A549 (cell line): ENCODE results near the gene RCSD1. TPM values are rescaled to one million over a fixed set of nuclear protein-coding genes. Genes with fewer than 3 reads are reported as not detected.

Experiments used
- ATAC-seq, 2 experiments: fragments of 200-7000 bp in 1 of 2; fragments of >200 bp in 1 of 2; cut with Nextera tagmentation in 1 of 2; cut with Tn5 transposase in 1 of 2; 3 replicates each; pipeline versions ENCODE4 v1.8.0 to v1.9.1; 2018 to 2020; ENCODE audit warnings: mild to moderate bottlenecking in 1 of 2, moderate library complexity in 1 of 2
- CTCF ChIA-PET: fragments of 300-600 bp; sonication (Branson Sonifier 250); formaldehyde crosslinking; extraction: SDS; loops from one replicate; lab custom pipeline; 2021; ENCODE audit warnings: antibody characterized with exemption, inconsistent platforms; lab: Yijun Ruan, JAX
- POLR2A ChIA-PET: fragments of 350-600 bp; formaldehyde crosslinking; extraction: SDS; loops from one replicate; lab custom pipeline; 2021; ENCODE audit warnings: antibody characterized with exemption, inconsistent platforms; lab: Yijun Ruan, JAX
- DNase-seq, 2 experiments: peaks; one replicate each; pipeline versions ENCODE4 v3.0.0 to v3.0.0-alpha.2; 2011 to 2016; ENCODE audit warnings: low read depth in 1 of 2, low spot score in 1 of 2
- FAIRE-seq: peaks from 2 replicates; lab custom pipeline; 2011; peaks lifted over from hg19 to GRCh38; lab: Jason Lieb, UNC
- H3K27ac ChIP-seq, 2 experiments: fragments of >200 bp; sonication (Bioruptor Twin); formaldehyde crosslinking; 3 replicates each; pipeline ENCODE4 v1.5.1; 2016 to 2017
- H3K4me1 ChIP-seq: fragments of >200 bp; sonication (Bioruptor Twin); formaldehyde crosslinking; 3 replicates; pipeline ENCODE4 v1.6.1; 2016
- H3K4me2 ChIP-seq: fragments of >200 bp; sonication (Bioruptor Twin); formaldehyde crosslinking; 3 replicates; pipeline ENCODE4 v1.6.1; 2016
- H3K4me3 ChIP-seq: fragments of >200 bp; sonication (Bioruptor Twin); formaldehyde crosslinking; 3 replicates; pipeline ENCODE4 v1.5.1; 2016
- H3K9me3 ChIP-seq: fragments of >200 bp; sonication (Bioruptor Twin); formaldehyde crosslinking; 3 replicates; pipeline ENCODE4 v1.6.1; 2016
- BCL3 ChIP-seq: fragments of >200 bp; sonication (Bioruptor Twin); formaldehyde crosslinking; IDR thresholded peaks from 3 replicates; pipeline ENCODE4 v1.6.1; 2016
- CBX2 ChIP-seq: fragments of 200-600 bp; sonication (generic); IDR thresholded peaks from 2 replicates; pipeline ENCODE4 v1.6.1; 2016; ENCODE audit warnings: low read depth, mild to moderate bottlenecking, borderline replicate concordance
- CBX8 ChIP-seq: fragments of 200-600 bp; sonication (generic); IDR thresholded peaks from 2 replicates; pipeline ENCODE4 v1.6.1; 2016
- CHD4 ChIP-seq: fragments of 200-600 bp; sonication (generic); IDR thresholded peaks from 2 replicates; pipeline ENCODE4 v1.6.1; 2016; ENCODE audit warnings: antibody characterized with exemption, mild to moderate bottlenecking, borderline replicate concordance
- E2F6 ChIP-seq: IDR thresholded peaks from 2 replicates; pipeline ENCODE4 v1.6.1; 2012; ENCODE audit warnings: low read depth, borderline replicate concordance
- EHF ChIP-seq: fragments of 250-450 bp; sonication (Bioruptor Pico); IDR thresholded peaks from 2 replicates; pipeline ENCODE4 v1.5.0; 2020; ENCODE audit warnings: mild to moderate bottlenecking
- ESRRA ChIP-seq: fragments of 150-350 bp; IDR thresholded peaks from 2 replicates; pipeline ENCODE4 v1.6.1; 2014; ENCODE audit warnings: mild to moderate bottlenecking, low read length, borderline replicate concordance
- FOSL2 ChIP-seq, 2 experiments: fragments of 450-650 bp in 1 of 2; fragments of >200 bp in 1 of 2; sonication (Bioruptor Twin) in 1 of 2; formaldehyde crosslinking; IDR thresholded peaks; 2 replicates each; pipeline versions ENCODE4 v1.5.0 to v1.6.1; 2016 to 2020; ENCODE audit warnings: mild to moderate bottlenecking in 1 of 2, moderate library complexity in 1 of 2
- FOXS1 ChIP-seq: fragments of 250-450 bp; sonication (Bioruptor Pico); IDR thresholded peaks from 2 replicates; pipeline ENCODE4 v1.5.0; 2020; ENCODE audit warnings: mild to moderate bottlenecking, moderate library complexity
- GATA3 ChIP-seq: IDR thresholded peaks from 2 replicates; pipeline ENCODE4 v1.6.1; 2012; ENCODE audit warnings: borderline replicate concordance
- HEYL ChIP-seq: fragments of 250-450 bp; sonication (Bioruptor Pico); IDR thresholded peaks from 2 replicates; pipeline ENCODE4 v1.8.0; 2021; ENCODE audit warnings: mild to moderate bottlenecking, moderate library complexity
- JUNB ChIP-seq: fragments of >200 bp; sonication (Bioruptor Twin); formaldehyde crosslinking; IDR thresholded peaks from 2 replicates; pipeline ENCODE4 v1.6.1; 2016
- MAZ ChIP-seq: fragments of 150-350 bp; IDR thresholded peaks from 2 replicates; pipeline ENCODE4 v1.6.1; 2014; ENCODE audit warnings: antibody characterized with exemption, low read depth, low read length, borderline replicate concordance
- NPAS2 ChIP-seq: fragments of 250-450 bp; sonication (Bioruptor Pico); IDR thresholded peaks from 2 replicates; pipeline ENCODE4 v1.8.0; 2022; ENCODE audit warnings: mild to moderate bottlenecking, moderate library complexity, borderline replicate concordance
- RARB ChIP-seq: fragments of 250-450 bp; sonication (Bioruptor Pico); IDR thresholded peaks from 2 replicates; pipeline ENCODE4 v1.8.0; 2021; ENCODE audit warnings: mild to moderate bottlenecking, moderate library complexity
- RFX5 ChIP-seq: fragments of 450-650 bp; IDR thresholded peaks from 2 replicates; pipeline ENCODE4 v1.7.1; 2014; ENCODE audit warnings: antibody characterized with exemption, mild to moderate bottlenecking, moderate library complexity
- SMC3 ChIP-seq: fragments of >200 bp; sonication (Bioruptor Twin); formaldehyde crosslinking; IDR thresholded peaks from 3 replicates; pipeline ENCODE4 v1.6.1; 2018; ENCODE audit warnings: inconsistent platforms
- ZFP36 ChIP-seq: fragments of 450-650 bp; IDR thresholded peaks from 2 replicates; pipeline ENCODE4 v1.6.1; 2014; ENCODE audit warnings: borderline replicate concordance; ENCODE audit not compliant: partially characterized antibody
- ZSCAN20 ChIP-seq: fragments of 250-450 bp; sonication (Bioruptor Pico); IDR thresholded peaks from 2 replicates; pipeline ENCODE4 v1.8.0; 2022; ENCODE audit warnings: mild to moderate bottlenecking, moderate library complexity
- WGBS: methylation state at CpG from one replicate; pipeline ENCODE4 v1.1.6; 2017; ENCODE audit errors: missing lambda C conversion rate; 5-methylcytosine and 5-hydroxymethylcytosine counted together
- polyA plus RNA-seq, 4 experiments: library from polyadenylated mRNA; depleted of rRNA in 3 of 4; stranded (reverse); fragments of >200 nt; fragmentation: RNase III in 1 of 4; extraction: RNeasy Plus Mini Kit Qiagen cat#74134 plus additional on column Dnase treatment in 1 of 4; gene quantifications; 2 replicates in 3 of 4; 3 replicates in 1 of 4; pipeline ENCODE4 v1.2.3, GENCODE V29; 2011 to 2017
- TF ChIP-seq, protein P1 (sequence below): fragments of 250-450 bp; sonication (Bioruptor Pico); IDR thresholded peaks from 2 replicates; pipeline ENCODE4 v1.5.0; 2020; ENCODE audit warnings: low read depth, mild to moderate bottlenecking, moderate library complexity
- TF ChIP-seq, protein P2 (sequence below): IDR thresholded peaks from 2 replicates; pipeline ENCODE4 v1.6.1; 2012

RCSD1 gene
- polyA plus RNA-seq, 2 of the 4 experiments (the other 2 are of a cell fraction): not detected

DNA sequence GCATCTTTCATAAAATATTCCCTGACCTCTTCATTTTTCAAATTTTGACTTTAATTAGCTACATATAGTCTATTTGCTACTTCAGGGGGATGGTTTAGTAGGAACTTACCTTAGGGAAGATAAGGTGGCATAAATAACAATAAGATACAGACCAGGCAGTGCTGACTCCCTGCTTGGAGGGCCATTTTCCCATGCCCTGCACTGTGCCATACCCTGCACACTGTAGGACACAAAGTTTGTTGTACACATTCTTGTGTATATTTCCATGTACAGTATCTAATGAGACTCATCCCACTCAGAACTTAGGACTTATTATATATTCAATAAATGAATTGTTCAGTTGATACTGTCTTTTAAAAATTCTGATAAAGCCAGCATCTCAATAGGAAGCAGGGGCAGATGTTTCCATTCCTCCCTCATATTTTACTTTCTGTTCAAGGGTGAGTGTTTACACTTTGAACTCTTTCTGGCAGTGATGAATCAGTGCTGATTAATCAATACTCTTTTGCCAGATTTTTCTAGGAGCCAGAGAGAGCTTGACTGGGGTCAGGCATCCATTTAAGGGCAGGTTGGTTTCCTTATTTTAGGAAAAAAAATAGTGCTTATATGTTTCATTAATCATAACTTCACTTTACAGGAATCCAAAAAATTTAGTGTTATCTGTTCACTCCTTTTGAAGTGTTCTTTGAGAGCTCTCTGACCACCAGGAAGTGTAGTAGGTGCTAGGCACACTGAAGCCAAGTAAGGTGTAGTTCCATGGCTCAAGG is 122.4 kb downstream of the RCSD1 start:
- Histone ChIP-seq H3K4me2 (peak overlapping the region; percentile 47), H3K9me3 (no peaks in the 10 kb centered on the region), H3K4me3 (no peak overlapping the region), H3K27ac (peak overlapping the region in 1 of 2 experiments; percentile 10; a peak in 2 of 6 replicates), H3K4me1 (peaks cover 63% of the 10 kb centered on the region)
- POLR2A ChIA-PET: no interaction called here
- CTCF ChIA-PET: interaction anchor here (2.1 kb wide), 1 partner anchor 10 kb away, joined by 5 read pairs; no protein-coding TSS in a partner anchor
- DNase-seq: no peak
- ATAC-seq: no peak
- TF ChIP-seq RFX5 (no peak), EHF (no peak), ZSCAN20 (CRISPR knock-in tag) (no peak), SMC3 (no peak), HEYL (CRISPR knock-in tag) (no peak), FOSL2 (IDR thresholded peaks at IDR 0.05) (no peak), FOSL2 (CRISPR knock-in tag; IDR thresholded peaks at IDR 0.05) (no peak), JUNB (no peak), BCL3 (no peak), GATA3 (no peak), E2F6 (no peak), CBX8 (no peak), RARB (CRISPR knock-in tag) (no peak), FOXS1 (no peak), NPAS2 (CRISPR knock-in tag) (no peak), MAZ (no peak), CBX2 (no peak), CHD4 (no peak), ZFP36 (no peak)
- TF ChIP-seq, protein P1, sequence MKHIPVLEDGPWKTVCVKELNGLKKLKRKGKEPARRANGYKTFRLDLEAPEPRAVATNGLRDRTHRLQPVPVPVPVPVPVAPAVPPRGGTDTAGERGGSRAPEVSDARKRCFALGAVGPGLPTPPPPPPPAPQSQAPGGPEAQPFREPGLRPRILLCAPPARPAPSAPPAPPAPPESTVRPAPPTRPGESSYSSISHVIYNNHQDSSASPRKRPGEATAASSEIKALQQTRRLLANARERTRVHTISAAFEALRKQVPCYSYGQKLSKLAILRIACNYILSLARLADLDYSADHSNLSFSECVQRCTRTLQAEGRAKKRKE (CRISPR knock-in tag): no peak
- TF ChIP-seq, protein P2, sequence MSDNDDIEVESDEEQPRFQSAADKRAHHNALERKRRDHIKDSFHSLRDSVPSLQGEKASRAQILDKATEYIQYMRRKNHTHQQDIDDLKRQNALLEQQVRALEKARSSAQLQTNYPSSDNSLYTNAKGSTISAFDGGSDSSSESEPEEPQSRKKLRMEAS: no peak
- no peak for FAIRE-seq

DNA sequence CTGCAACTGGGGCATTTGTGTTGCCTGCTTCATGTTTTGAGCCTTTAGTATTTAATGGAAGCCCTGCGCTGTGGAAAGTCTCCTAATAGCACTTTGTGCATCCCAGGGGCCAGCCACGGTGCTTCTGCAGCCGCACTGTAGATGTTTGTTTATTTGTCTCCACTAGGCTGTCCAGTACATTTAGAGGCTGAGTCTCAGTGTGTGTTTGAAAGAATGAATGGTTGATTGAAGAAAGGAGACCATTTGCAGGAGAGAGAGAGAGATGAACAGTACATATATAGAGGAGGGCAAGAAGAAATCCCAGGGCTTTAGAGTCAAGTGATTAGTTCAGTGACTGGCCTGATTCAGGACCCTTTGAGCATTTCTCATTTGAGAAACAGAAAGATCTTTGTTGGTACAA is 125.6 kb downstream of the RCSD1 start:
- ChIA-PET CTCF (interaction anchor here (0.6 to 1.2 kb wide), 2 partner anchors 13 to 869 kb away, joined by 3 read pairs; no protein-coding TSS in a partner anchor), POLR2A (no interaction called here)
- no peak for FAIRE-seq

More for the DNA sequence above, 125.6 kb downstream of the RCSD1 start:
- Histone ChIP-seq H3K4me1 (peaks cover 33% of the 10 kb centered on the region), H3K27ac (no peak overlapping the region), H3K4me2 (no peak overlapping the region), H3K4me3 (no peak overlapping the region), H3K9me3 (no peaks in the 10 kb centered on the region)
- WGBS: 87% methylated on average over 3 of the region's 3 CpGs
- no peak for DNase-seq
- peak in 1 of 2 experiments; percentile 28; a peak in 3 of 6 replicates for ATAC-seq
- TF ChIP-seq ESRRA (no peak), E2F6 (no peak), RARB (CRISPR knock-in tag) (no peak)

Other genes with a start within 250 kb of the RCSD1 start
- gene CD247, start 111.7 kb upstream of the RCSD1 start, polyA plus RNA-seq (2011; rRNA removed): 0.27 and 0.30 TPM in 2 replicates
- gene CD247, start 111.7 kb upstream of the RCSD1 start, polyA plus RNA-seq (2017; fragmentation: RNase III; extraction: RNeasy Plus Mini Kit Qiagen cat#74134 plus additional on column Dnase treatment): 0.10 to 0.28 TPM (median 0.18 TPM) in 3 replicates
- 129 and 132 TPM in 2 replicates for gene CREG1, start 76.5 kb upstream of the RCSD1 start, polyA plus RNA-seq (2011; rRNA removed)
- 64.6 to 70.2 TPM (median 65.3 TPM) in 3 replicates for gene CREG1, start 76.5 kb upstream of the RCSD1 start, polyA plus RNA-seq (2017; fragmentation: RNase III; extraction: RNeasy Plus Mini Kit Qiagen cat#74134 plus additional on column Dnase treatment)
- gene MPZL1, start 91.8 kb downstream of the RCSD1 start, polyA plus RNA-seq (2011; rRNA removed): 178 and 204 TPM in 2 replicates
- gene MPZL1, start 91.8 kb downstream of the RCSD1 start, polyA plus RNA-seq (2017; fragmentation: RNase III; extraction: RNeasy Plus Mini Kit Qiagen cat#74134 plus additional on column Dnase treatment): 88.7 to 95.5 TPM (median 92.6 TPM) in 3 replicates